CD4-positive, alpha-beta T cell (primary cell): ENCODE measurements around the gene SLC13A3. TPM values are rescaled to one million over a fixed set of nuclear protein-coding genes. Genes with fewer than 3 reads are reported as not detected.

Experiments
- ATAC-seq: fragments of 200-7000 bp; cut with Tn5 transposase; one replicate; pipeline ENCODE4 v1.10.0; 2022; ENCODE audit warnings: mild to moderate bottlenecking; ENCODE audit not compliant: poor library complexity
- CTCF ChIA-PET: fragments of 350-600 bp; sonication (Branson Sonifier 250); formaldehyde crosslinking; loops from one replicate; lab custom pipeline; 2021; ENCODE audit warnings: antibody characterized with exemption, inconsistent platforms; lab: Charles Lee
- POLR2A ChIA-PET: fragments of 350-600 bp; sonication (Branson Sonifier 250); formaldehyde crosslinking; loops from one replicate; lab custom pipeline; 2021; ENCODE audit warnings: antibody characterized with exemption, inconsistent platforms; lab: Charles Lee
- DNase-seq, 14 experiments: peaks; one replicate each; pipeline ENCODE4 v3.0.0-alpha.2; 2013 to 2020; ENCODE audit warnings: mixed read lengths in 2 of 14
- H3K27ac ChIP-seq, 2 donors: one replicate each; pipeline versions ENCODE4 v1.5.1 to v1.7.0; 2013; ENCODE audit warnings: low read length in 2 of 2, low read depth in 1 of 2, mild to moderate bottlenecking in 1 of 2
- H3K27me3 ChIP-seq, 2 experiments: 1 replicate in 1 of 2; 2 replicates in 1 of 2; pipeline versions ENCODE4 v1.6.1 to v1.7.0; 2013; ENCODE audit warnings: low read length in 2 of 2, control low read depth in 1 of 2, mild to moderate bottlenecking in 1 of 2, moderate library complexity in 1 of 2; ENCODE audit not compliant: insufficient read depth in 2 of 2, control insufficient read depth in 1 of 2
- H3K36me3 ChIP-seq: one replicate; pipeline ENCODE4 v1.6.1; 2013; ENCODE audit warnings: low read length, control low read depth; ENCODE audit not compliant: insufficient read depth
- H3K4me1 ChIP-seq: one replicate; pipeline ENCODE4 v1.6.1; 2013; ENCODE audit warnings: low read length, control low read depth; ENCODE audit not compliant: insufficient read depth
- H3K4me3 ChIP-seq: one replicate; pipeline ENCODE4 v1.5.1; 2013; ENCODE audit warnings: mild to moderate bottlenecking, low read length, moderate library complexity
- H3K9me3 ChIP-seq, 2 experiments: 1 replicate in 1 of 2; 2 replicates in 1 of 2; pipeline versions ENCODE4 v1.6.1 to v1.7.0; 2013; ENCODE audit warnings: low read length in 2 of 2, mild to moderate bottlenecking in 2 of 2, control low read depth in 1 of 2, moderate library complexity in 1 of 2; ENCODE audit not compliant: control insufficient read depth in 1 of 2, insufficient read depth in 1 of 2
- H3K27ac Mint-ChIP-seq: one replicate; pipeline ENCODE4 v1.8.0; 2020; ENCODE audit warnings: mixed read lengths
- H3K27me3 Mint-ChIP-seq: one replicate; pipeline ENCODE4 v1.8.0; 2021; ENCODE audit warnings: mixed read lengths
- H3K36me3 Mint-ChIP-seq: one replicate; pipeline ENCODE4 v1.8.0; 2021; ENCODE audit warnings: low read depth, mixed read lengths
- H3K4me1 Mint-ChIP-seq: one replicate; pipeline ENCODE4 v1.8.0; 2021; ENCODE audit warnings: low read depth, mixed read lengths
- H3K4me3 Mint-ChIP-seq: one replicate; pipeline ENCODE4 v1.8.0; 2020; ENCODE audit warnings: mild to moderate bottlenecking, mixed read lengths
- H3K9me3 Mint-ChIP-seq: one replicate; pipeline ENCODE4 v1.8.0; 2020; ENCODE audit warnings: mixed read lengths
- CTCF ChIP-seq: fragments of 200-600 bp; IDR thresholded peaks from one replicate; pipeline ENCODE4 v1.8.0; 2022; ENCODE audit warnings: antibody characterized with exemption, mild to moderate bottlenecking
- intact Hi-C, 2 experiments: fragments of 100-400 bp; cut with DNase I in 1 of 2; cut with micrococcal nuclease in 1 of 2; formaldehyde crosslinking; loops; one replicate each; pipeline versions ENCODE4 v1.15.1 to v1.9.0; 2023 to 2025; cut with DNase I, micrococcal nuclease
- total RNA-seq, 174 experiments: library from RNA in 2 of 174; stranded (reverse) in 2 of 174; gene quantifications; one replicate each; pipeline ENCODE4 v1.2.3 and lab custom pipeline; 2021 to 2026

Gene SLC13A3
- total RNA-seq, 2 experiments from 2014 or later: 0.28 TPM; not detected in 1

- H3K4me1 ChIP-seq: no peaks in the 10 kb centered on the region
- intact Hi-C loops: no loop called here
- ChIA-PET POLR2A (no interaction called here), CTCF (no interaction called here)
- no peaks in the 10 kb centered on the region for H3K9me3 ChIP-seq
- H3K4me1 Mint-ChIP-seq: no peaks in the 10 kb centered on the region
- H3K36me3 Mint-ChIP-seq: no peaks in the 10 kb centered on the region
- H3K27me3 Mint-ChIP-seq: peaks cover 18% of the 10 kb centered on the region
- ATAC-seq (no peak), DNase-seq (no peak)
- H3K27me3 ChIP-seq: no peaks in the 10 kb centered on the region
- H3K27ac Mint-ChIP-seq: no peak overlapping the region
- no peaks in the 10 kb centered on the region for H3K36me3 ChIP-seq
- no peak overlapping the region for H3K4me3 Mint-ChIP-seq
- no peak for TF ChIP-seq CTCF
- no peaks in the 10 kb centered on the region for H3K9me3 Mint-ChIP-seq
- no peak overlapping the region for H3K4me3 ChIP-seq
- no peak overlapping the region for H3K27ac ChIP-seq
Measured at GRCh38 chr20:46584508-46584907, 66.8 kb downstream of the SLC13A3 start.

- no peak for TF ChIP-seq CTCF
- no peak overlapping the region for H3K4me3 ChIP-seq
- H3K36me3 ChIP-seq: no peaks in the 10 kb centered on the region
- ChIA-PET CTCF (no interaction called here), POLR2A (no interaction called here)
- intact Hi-C loops: no loop called here
- DNase-seq (no peak), ATAC-seq (no peak)
- H3K9me3 ChIP-seq: no peaks in the 10 kb centered on the region
- Mint-ChIP-seq H3K36me3 (no peaks in the 10 kb centered on the region), H3K4me1 (no peaks in the 10 kb centered on the region), H3K9me3 (no peaks in the 10 kb centered on the region), H3K4me3 (no peak overlapping the region), H3K27me3 (peaks cover 23% of the 10 kb centered on the region), H3K27ac (no peak overlapping the region)
- no peak overlapping the region for H3K27ac ChIP-seq
- H3K4me1 ChIP-seq: no peaks in the 10 kb centered on the region
- no peaks in the 10 kb centered on the region for H3K27me3 ChIP-seq
Measured at GRCh38 chr20:46583411-46584214, 67.6 kb downstream of the SLC13A3 start.

GRCh38 chr20:46582648-46583047 is 68.6 kb downstream of the SLC13A3 start:
- ATAC-seq (no peak), DNase-seq (no peak)
- Mint-ChIP-seq H3K27me3 (peaks cover 26% of the 10 kb centered on the region), H3K9me3 (no peaks in the 10 kb centered on the region), H3K4me3 (no peak overlapping the region), H3K4me1 (no peaks in the 10 kb centered on the region), H3K27ac (no peak overlapping the region), H3K36me3 (no peaks in the 10 kb centered on the region)
- Histone ChIP-seq H3K4me1 (no peaks in the 10 kb centered on the region), H3K4me3 (no peak overlapping the region), H3K36me3 (no peaks in the 10 kb centered on the region), H3K9me3 (no peaks in the 10 kb centered on the region), H3K27ac (no peak overlapping the region), H3K27me3 (no peaks in the 10 kb centered on the region)
- ChIA-PET POLR2A (no interaction called here), CTCF (no interaction called here)
- intact Hi-C loops: no loop called here
- no peak for TF ChIP-seq CTCF
